GM08714 (cell line): Measurements from ENCODE around the gene C2orf68.
A peak's percentile ranks its signal among the peaks of the same experiment; 100 is the strongest.
"Not testable (repeated sequence)": the region's sequence is repeated elsewhere in the genome, so short reads cannot be mapped to it uniquely, and the experiment has no call there.

Source experiments
- H3K4me3 ChIP-seq: fragments of 200-500 bp; sonication (Bioruptor generic); 2 replicates; pipeline ENCODE4 v1.5.1; 2014; ENCODE audit warnings: mild to moderate bottlenecking, low read length, inconsistent platforms
- ZNF274 ChIP-seq: IDR thresholded peaks from 2 replicates; pipeline ENCODE4 v1.6.1; 2012; ENCODE audit warnings: mild to moderate bottlenecking, low read depth, low read length

C2orf68 gene

GRCh38 chr2:85611217-85611704, 605 bp downstream of the C2orf68 start:
- TF ChIP-seq ZNF274, result no peak
- H3K4me3 ChIP-seq, result peak overlapping the region; percentile 68

GRCh38 chr2:85607268-85608215, 4.3 kb downstream of the C2orf68 start:
- H3K4me3 ChIP-seq, result no peak overlapping the region
- no peak for TF ChIP-seq ZNF274

- TF ChIP-seq ZNF274, result no peak
- H3K4me3 ChIP-seq, result no peak overlapping the region
Measured at GRCh38 chr2:85606116-85606455, 5.8 kb downstream of the C2orf68 start.

GRCh38 chr2:85605406-85606115, 6.3 kb downstream of the C2orf68 start:
- TF ChIP-seq ZNF274, result no peak
- no peak overlapping the region for H3K4me3 ChIP-seq

- no peak overlapping the region for H3K4me3 ChIP-seq
- no peak for TF ChIP-seq ZNF274
Measured at GRCh38 chr2:85604568-85605339, 7.1 kb downstream of the C2orf68 start.

GRCh38 chr2:85604133-85604444, 7.8 kb downstream of the C2orf68 start:
- not testable (repeated sequence) for H3K4me3 ChIP-seq

GRCh38 chr2:85602476-85603234, 9.2 kb downstream of the C2orf68 start, which contains the start of gene TMEM150A:
TSS of gene TMEM150A (minus strand) at chr2:85602698. CDS start at chr2:85601948, 750 bp downstream.
- peak within 1 kb of the TSS; percentile 76 for H3K4me3 ChIP-seq
- no peak for TF ChIP-seq ZNF274

- no peak for TF ChIP-seq ZNF274
Measured at GRCh38 chr2:85601771-85602475, 9.9 kb downstream of the C2orf68 start.

GRCh38 chr2:85600951-85601770, 10.7 kb downstream of the C2orf68 start:
- H3K4me3 ChIP-seq, result no peak overlapping the region
- no peak for TF ChIP-seq ZNF274

More at GRCh38 chr2:85601771-85602475, 9.9 kb downstream of the C2orf68 start:
- peak overlapping the region; percentile 53; the same call in 1 of the 2 replicates for H3K4me3 ChIP-seq

GRCh38 chr2:85600235-85600575, 11.7 kb downstream of the C2orf68 start:
- TF ChIP-seq ZNF274, result no peak

GRCh38 chr2:85599468-85600234, 12.2 kb downstream of the C2orf68 start:
- no peak overlapping the region for H3K4me3 ChIP-seq

More at GRCh38 chr2:85600235-85600575, 11.7 kb downstream of the C2orf68 start:
- no peak overlapping the region for H3K4me3 ChIP-seq

More at GRCh38 chr2:85599468-85600234, 12.2 kb downstream of the C2orf68 start:
- TF ChIP-seq ZNF274, result no peak
